ENCODE results near the gene SMC4.

DNA sequence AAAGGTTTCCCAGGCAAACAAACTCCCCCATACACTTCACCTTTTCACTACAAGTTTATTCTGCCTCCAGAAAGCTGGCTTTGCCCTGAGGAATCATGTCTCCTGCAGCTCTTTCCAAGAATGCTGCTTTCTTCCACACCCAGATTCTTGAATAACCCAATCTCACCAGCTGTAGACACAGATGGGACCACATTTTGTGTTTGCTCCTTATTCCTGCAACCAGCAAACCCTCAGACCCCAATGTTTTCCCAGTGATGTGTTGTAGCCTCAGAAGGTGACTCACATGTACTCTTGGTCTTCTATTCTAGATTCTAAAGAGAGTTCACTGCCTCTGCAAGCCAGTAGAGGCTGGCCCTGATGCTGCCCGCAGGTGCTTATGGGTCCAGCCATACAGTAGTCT, 73.8 kb downstream of the SMC4 start:
- TF ChIP-seq, protein P1, sequence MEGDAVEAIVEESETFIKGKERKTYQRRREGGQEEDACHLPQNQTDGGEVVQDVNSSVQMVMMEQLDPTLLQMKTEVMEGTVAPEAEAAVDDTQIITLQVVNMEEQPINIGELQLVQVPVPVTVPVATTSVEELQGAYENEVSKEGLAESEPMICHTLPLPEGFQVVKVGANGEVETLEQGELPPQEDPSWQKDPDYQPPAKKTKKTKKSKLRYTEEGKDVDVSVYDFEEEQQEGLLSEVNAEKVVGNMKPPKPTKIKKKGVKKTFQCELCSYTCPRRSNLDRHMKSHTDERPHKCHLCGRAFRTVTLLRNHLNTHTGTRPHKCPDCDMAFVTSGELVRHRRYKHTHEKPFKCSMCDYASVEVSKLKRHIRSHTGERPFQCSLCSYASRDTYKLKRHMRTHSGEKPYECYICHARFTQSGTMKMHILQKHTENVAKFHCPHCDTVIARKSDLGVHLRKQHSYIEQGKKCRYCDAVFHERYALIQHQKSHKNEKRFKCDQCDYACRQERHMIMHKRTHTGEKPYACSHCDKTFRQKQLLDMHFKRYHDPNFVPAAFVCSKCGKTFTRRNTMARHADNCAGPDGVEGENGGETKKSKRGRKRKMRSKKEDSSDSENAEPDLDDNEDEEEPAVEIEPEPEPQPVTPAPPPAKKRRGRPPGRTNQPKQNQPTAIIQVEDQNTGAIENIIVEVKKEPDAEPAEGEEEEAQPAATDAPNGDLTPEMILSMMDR (IDR thresholded peaks at IDR 0.05; ENCODE audit: low read depth, low read length), result no peak
- TF ChIP-seq EZH2phosphoT487 (IDR thresholded peaks at IDR 0.05; ENCODE audit: low read depth), result no peak

Data from OCI-LY3 (cell line).